OCI-LY7 (cell line): ENCODE data around the gene PSMG3. TPM values are rescaled to one million over a fixed set of nuclear protein-coding genes. Genes with fewer than 3 reads are reported as not detected.

ENCODE experiments used
- BruUV-seq: library from RNA; stranded (reverse); fragments of 400-500 nt; replicated peaks from 2 replicates; lab custom pipeline; 2021; lab: Mats Ljungman, UMichigan
- CTCF ChIA-PET: fragments of 300-600 bp; sonication (Branson Sonifier 250); formaldehyde crosslinking; loops from one replicate; lab custom pipeline; 2022; ENCODE audit warnings: antibody characterized with exemption; ENCODE audit not compliant: unreplicated experiment; lab: Charles Lee
- POLR2A ChIA-PET: fragments of 300-600 bp; sonication (Branson Sonifier 250); formaldehyde crosslinking; loops from one replicate; lab custom pipeline; 2022; ENCODE audit warnings: antibody characterized with exemption; lab: Charles Lee
- DNase-seq: peaks from one replicate; pipeline ENCODE4 v3.0.0-alpha.2; 2015; ENCODE audit warnings: low spot score
- H2AFZ ChIP-seq: fragments of 200-600 bp; sonication (generic), shearing (Covaris generic); 2 replicates; pipeline ENCODE4 v1.6.1; 2014; ENCODE audit warnings: mild to moderate bottlenecking, antibody characterized with exemption, low read length, moderate library complexity
- H3K27ac ChIP-seq: fragments of 200-600 bp; sonication (generic); 2 replicates; pipeline ENCODE4 v1.5.1; 2014; ENCODE audit warnings: mixed run types, low read depth, mild to moderate bottlenecking, moderate library complexity, low read length, inconsistent platforms; ENCODE audit not compliant: poor library complexity, severe bottlenecking
- H3K36me3 ChIP-seq: fragments of 200-600 bp; sonication (generic); 2 replicates; pipeline ENCODE4 v1.6.1; 2014; ENCODE audit warnings: mild to moderate bottlenecking, antibody characterized with exemption, low read length, moderate library complexity, mixed read lengths; ENCODE audit not compliant: insufficient read depth
- H3K4me1 ChIP-seq: fragments of 200-600 bp; sonication (generic); 2 replicates; pipeline ENCODE4 v1.5.1; 2014; ENCODE audit warnings: mild to moderate bottlenecking, low read length; ENCODE audit not compliant: insufficient read depth, poor library complexity, severe bottlenecking
- H3K4me2 ChIP-seq: fragments of 200-600 bp; sonication (generic); 2 replicates; pipeline ENCODE4 v1.6.1; 2014; ENCODE audit warnings: mild to moderate bottlenecking, low read length
- H3K4me3 ChIP-seq: fragments of 200-600 bp; sonication (generic); 2 replicates; pipeline ENCODE4 v1.5.1; 2014; ENCODE audit warnings: mild to moderate bottlenecking, low read depth, low read length; ENCODE audit not compliant: poor library complexity, severe bottlenecking
- H3K79me2 ChIP-seq: fragments of 200-600 bp; sonication (generic); 2 replicates; pipeline ENCODE4 v1.6.1; 2016; ENCODE audit warnings: low read depth, mild to moderate bottlenecking, low read length, moderate library complexity, mixed read lengths; ENCODE audit not compliant: insufficient read depth
- H3K9me2 ChIP-seq: fragments of 200-600 bp; sonication (generic); 2 replicates; pipeline ENCODE4 v1.6.1; 2016; ENCODE audit warnings: mild to moderate bottlenecking, low read length, mixed read lengths; ENCODE audit not compliant: insufficient read depth
- H3K9me3 ChIP-seq: fragments of 200-600 bp; sonication (generic); 2 replicates; pipeline ENCODE4 v1.6.1; 2014; ENCODE audit warnings: mild to moderate bottlenecking, mixed run types, low read length, mixed read lengths
- H4K20me1 ChIP-seq: fragments of 200-600 bp; sonication (generic); 2 replicates; pipeline ENCODE4 v1.6.1; 2014; ENCODE audit warnings: mild to moderate bottlenecking, antibody characterized with exemption, low read length, moderate library complexity, mixed read lengths; ENCODE audit not compliant: insufficient read depth
- EZH2phosphoT487 ChIP-seq: fragments of 200-600 bp; sonication (generic); IDR thresholded peaks from 2 replicates; pipeline ENCODE4 v1.6.1; 2018; ENCODE audit warnings: low read depth, borderline replicate concordance, mild to moderate bottlenecking, mixed run types, antibody characterized with exemption, low read length, moderate library complexity, mixed read lengths
- intact Hi-C: fragments of 100-400 bp; cut with micrococcal nuclease; formaldehyde crosslinking; loops from one replicate; pipeline ENCODE4 v1.10.0; 2022; ENCODE audit not compliant: unreplicated experiment
- total RNA-seq, 2 experiments: library from RNA; depleted of rRNA in 1 of 2; stranded (reverse); fragments of >200 nt in 1 of 2; shearing (Covaris generic) in 1 of 2; gene quantifications; 2 replicates each; pipeline ENCODE4 v1.2.3, GENCODE V29; 2014 to 2022
- TF ChIP-seq, protein P1 (sequence below): fragments of 200-600 bp; sonication (generic); conservative IDR thresholded peaks from 2 replicates; pipeline ENCODE4 v1.5.1; 2014; ENCODE audit warnings: mild to moderate bottlenecking, antibody characterized with exemption, low read length, moderate library complexity, mixed read lengths

PSMG3 gene
- total RNA-seq, 2 experiments from 2014 or later = 63.7 to 129 TPM

GRCh38 chr7:1536743-1537534, 32.9 kb downstream of the PSMG3 start:
- TF ChIP-seq, protein P1, sequence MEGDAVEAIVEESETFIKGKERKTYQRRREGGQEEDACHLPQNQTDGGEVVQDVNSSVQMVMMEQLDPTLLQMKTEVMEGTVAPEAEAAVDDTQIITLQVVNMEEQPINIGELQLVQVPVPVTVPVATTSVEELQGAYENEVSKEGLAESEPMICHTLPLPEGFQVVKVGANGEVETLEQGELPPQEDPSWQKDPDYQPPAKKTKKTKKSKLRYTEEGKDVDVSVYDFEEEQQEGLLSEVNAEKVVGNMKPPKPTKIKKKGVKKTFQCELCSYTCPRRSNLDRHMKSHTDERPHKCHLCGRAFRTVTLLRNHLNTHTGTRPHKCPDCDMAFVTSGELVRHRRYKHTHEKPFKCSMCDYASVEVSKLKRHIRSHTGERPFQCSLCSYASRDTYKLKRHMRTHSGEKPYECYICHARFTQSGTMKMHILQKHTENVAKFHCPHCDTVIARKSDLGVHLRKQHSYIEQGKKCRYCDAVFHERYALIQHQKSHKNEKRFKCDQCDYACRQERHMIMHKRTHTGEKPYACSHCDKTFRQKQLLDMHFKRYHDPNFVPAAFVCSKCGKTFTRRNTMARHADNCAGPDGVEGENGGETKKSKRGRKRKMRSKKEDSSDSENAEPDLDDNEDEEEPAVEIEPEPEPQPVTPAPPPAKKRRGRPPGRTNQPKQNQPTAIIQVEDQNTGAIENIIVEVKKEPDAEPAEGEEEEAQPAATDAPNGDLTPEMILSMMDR = no peak
- no peak for TF ChIP-seq EZH2phosphoT487
- BruUV-seq = no TSS peak
- CTCF ChIA-PET = no interaction called here

DNA sequence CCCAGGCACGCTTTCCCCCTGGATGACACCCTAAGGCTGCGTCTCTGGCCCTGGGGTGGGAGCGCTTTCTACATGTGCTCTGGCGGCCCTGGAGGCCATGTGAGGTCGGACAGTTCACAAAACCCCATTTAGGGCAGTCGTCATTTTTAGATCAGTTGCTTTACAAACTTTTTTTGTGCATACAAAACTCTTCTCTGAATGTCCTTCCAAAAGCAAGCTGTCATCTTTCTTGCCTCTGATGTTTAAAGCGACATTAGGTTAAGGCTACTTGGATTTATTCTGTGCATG, 33.4 kb downstream of the PSMG3 start:
- Histone ChIP-seq H3K4me2 (no peak overlapping the region), H3K27ac (no peak overlapping the region), H3K4me1 (peaks cover 24% of the 10 kb centered on the region), H3K9me2 (no peaks in the 10 kb centered on the region), H4K20me1 (peaks cover 9% of the 10 kb centered on the region), H3K9me3 (no peaks in the 10 kb centered on the region), H3K4me3 (no peak overlapping the region), H3K36me3 (peaks cover 53% of the 10 kb centered on the region), H2AFZ (no peak overlapping the region), H3K79me2 (peaks cover 43% of the 10 kb centered on the region)
- no TSS peak for BruUV-seq
- no peak for DNase-seq
- intact Hi-C loops = no loop called here
- ChIA-PET CTCF (no interaction called here), POLR2A (no interaction called here)
- TF ChIP-seq, protein P1 = no peak
- no peak for TF ChIP-seq EZH2phosphoT487

More at GRCh38 chr7:1536743-1537534, 32.9 kb downstream of the PSMG3 start:
- Histone ChIP-seq H3K36me3 (peaks cover 57% of the 10 kb centered on the region), H4K20me1 (peaks cover 5% of the 10 kb centered on the region), H3K27ac (no peak overlapping the region), H3K9me3 (no peaks in the 10 kb centered on the region), H3K79me2 (peaks cover 37% of the 10 kb centered on the region), H3K4me1 (peaks cover 20% of the 10 kb centered on the region), H3K4me3 (no peak overlapping the region), H3K9me2 (no peaks in the 10 kb centered on the region), H3K4me2 (no peak overlapping the region), H2AFZ (no peak overlapping the region)
- POLR2A ChIA-PET = no interaction called here
- DNase-seq = no peak
- intact Hi-C loops = no loop called here

DNA sequence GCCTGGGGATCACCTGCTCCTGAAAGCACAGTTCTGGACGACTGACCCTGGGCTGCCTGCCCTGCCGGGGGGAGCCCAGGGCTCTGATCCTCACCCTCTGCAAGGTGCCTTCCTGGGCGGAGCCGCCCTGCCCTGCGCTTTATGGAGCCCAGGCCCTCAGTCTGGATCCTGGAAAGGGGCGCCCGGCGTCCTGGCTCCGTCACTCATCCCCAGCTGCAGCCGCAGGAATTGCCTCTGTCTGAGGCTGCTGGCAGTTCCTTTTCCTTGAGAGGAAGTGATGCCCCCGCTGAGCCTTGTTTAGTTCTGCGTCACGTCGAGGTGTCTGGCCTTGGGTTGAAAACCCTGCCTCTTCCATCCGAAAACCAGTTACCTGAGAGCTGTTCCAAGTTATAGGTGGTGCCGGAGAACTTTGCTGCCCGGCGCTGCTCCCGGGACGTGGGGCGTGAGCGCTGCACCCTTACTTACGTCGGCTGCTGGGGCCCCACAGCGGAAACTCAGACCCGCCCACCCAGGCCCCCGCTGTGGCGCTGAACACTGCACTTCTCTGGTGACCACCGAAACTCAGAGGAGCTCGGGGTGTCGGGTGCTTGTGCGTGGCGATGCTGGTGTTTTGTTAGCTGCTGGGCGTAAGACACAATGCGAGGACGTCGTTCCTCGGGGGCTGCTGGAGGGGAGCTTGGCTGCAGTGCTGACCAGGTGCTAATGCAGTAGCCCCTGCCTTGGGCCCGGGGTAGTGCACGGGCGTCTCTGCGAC, 34.0 kb downstream of the PSMG3 start:
- Histone ChIP-seq H3K4me2 (no peak overlapping the region), H3K79me2 (peaks cover 45% of the 10 kb centered on the region), H3K36me3 (peaks cover 48% of the 10 kb centered on the region), H3K27ac (no peak overlapping the region), H3K4me3 (no peak overlapping the region), H3K4me1 (peaks cover 24% of the 10 kb centered on the region), H3K9me3 (no peaks in the 10 kb centered on the region), H4K20me1 (peaks cover 9% of the 10 kb centered on the region), H2AFZ (no peak overlapping the region), H3K9me2 (no peaks in the 10 kb centered on the region)
- POLR2A ChIA-PET = no interaction called here
- CTCF ChIA-PET = no interaction called here
- intact Hi-C loops = no loop called here
- DNase-seq = no peak
- no TSS peak for BruUV-seq
- no peak for TF ChIP-seq EZH2phosphoT487
- TF ChIP-seq, protein P1 = no peak
